ENCODE results near the gene TCP11L2. TPM values are rescaled to one million over a fixed set of nuclear protein-coding genes. Genes with fewer than 3 reads are reported as not detected.

Gene TCP11L2
- total and polyA plus RNA-seq, 2 of the 8 experiments (the other 6 are each of a cell fraction or from before 2014, with no cell fraction given), result 2.1 to 7.1 TPM

- Histone ChIP-seq H3K36me3 (ENCODE audit: control insufficient read depth in 2 of 4, insufficient read depth in 4 of 4, low read length in 3 of 4) (peaks cover 0 to 5% (median 1%) of the 10 kb centered on the region in 4 experiments; a peak in 1 of 8 replicates), H2BK120ac (replicated peaks; ENCODE audit: low read depth, low read length) (no peak overlapping the region), H3K79me2 (ENCODE audit: control insufficient read depth in 1 of 2, insufficient read depth in 2 of 2, low read length in 2 of 2) (no peaks in the 10 kb centered on the region), H3K27me3 (replicated peaks in 1 of 4; ENCODE audit: control insufficient read depth in 3 of 4, extremely low read depth in 1 of 4, insufficient read depth in 3 of 4, low read length in 3 of 4) (no peaks in the 10 kb centered on the region), H2AFZ (ENCODE audit: low read length) (no peak overlapping the region), H3K27ac (ENCODE audit: low read depth, low read length) (no peak overlapping the region), H3K9me3 (ENCODE audit: insufficient read depth in 2 of 2, low read depth in 1 of 2, low read length in 1 of 2) (no peaks in the 10 kb centered on the region), H3K79me1 (ENCODE audit: low read depth, low read length) (no peaks in the 10 kb centered on the region), H3K9ac (replicated peaks in 1 of 4; ENCODE audit: extremely low read depth in 1 of 4, low read depth in 3 of 4, low read length in 3 of 4) (no peak overlapping the region), H2BK12ac (ENCODE audit: low read depth, low read length) (no peak overlapping the region), H3K4me3 (ENCODE audit: extremely low read depth in 1 of 4, insufficient read depth in 2 of 4, low read depth in 3 of 4, low read length in 4 of 4) (no peak overlapping the region), H2BK15ac (ENCODE audit: low read length) (no peak overlapping the region), H3K4me2 (ENCODE audit: insufficient read depth in 1 of 2, low read depth in 2 of 2, low read length in 2 of 2) (no peak overlapping the region), H3K4ac (replicated peaks; ENCODE audit: insufficient read length, low read depth, low read length) (no peak overlapping the region), H2AK5ac (ENCODE audit: low read depth, low read length) (no peak overlapping the region), H4K91ac (replicated peaks; ENCODE audit: insufficient read length, low read length) (no peak overlapping the region), H4K5ac (ENCODE audit: insufficient read length, low read depth, low read length) (no peak overlapping the region), H4K8ac (ENCODE audit: extremely low read depth, insufficient read depth, low read length) (no peak overlapping the region), H2BK5ac (ENCODE audit: low read depth, low read length) (no peak overlapping the region), H3K4me1 (replicated peaks in 1 of 4; ENCODE audit: control insufficient read depth in 3 of 4, insufficient read depth in 4 of 4, low read length in 3 of 4) (no peaks in the 10 kb centered on the region), H3K18ac (ENCODE audit: extremely low read depth, low read length) (no peak overlapping the region), H3K23ac (ENCODE audit: insufficient read length) (no peak overlapping the region), H3K23me2 (ENCODE audit: low read depth, low read length) (no peaks in the 10 kb centered on the region), H3K14ac (ENCODE audit: insufficient read length) (no peak overlapping the region), H4K20me1 (replicated peaks in 1 of 2; ENCODE audit: control insufficient read depth in 1 of 2, insufficient read depth in 2 of 2, low read length in 2 of 2) (no peaks in the 10 kb centered on the region), H2BK20ac (ENCODE audit: low read length) (no peak overlapping the region), H3K56ac (replicated peaks; ENCODE audit: insufficient read length, low read depth, low read length) (no peak overlapping the region)
- POLR2A ChIA-PET (ENCODE audit: partially characterized antibody), result no interaction called here
- 92% methylated on average over 5 of the region's 5 CpGs; no CpG with 5 or more reads in 1 of the 2 experiments for WGBS, 2 experiments (ENCODE audit: extremely low coverage in 1 of 2, insufficient coverage in 1 of 2, insufficient read length in 1 of 2, insufficient replicate concordance in 2 of 2, low coverage in 1 of 2, low lambda C conversion rate in 2 of 2, missing lambda C conversion rate in 1 of 2)
- FAIRE-seq (no peak), DNase-seq (ENCODE audit: low read depth in 1 of 2, low spot score in 2 of 2) (no peak)
- CTCF ChIA-PET (ENCODE audit: partially characterized antibody), result interaction anchor here (0.7 to 3.1 kb wide), 11 partner anchors 8 to 532 kb away, joined by 3 to 18 read pairs (median 3); partner anchors contain the start of gene POLR3B
- TF ChIP-seq CTCF (IDR thresholded peaks at IDR 0.05; ENCODE audit: control extremely low read depth in 1 of 3, insufficient read depth in 1 of 3, low read depth in 1 of 3, low read length in 3 of 3) (no peak), SIN3A (conservative IDR thresholded peaks at IDR 0.05 in 1 of 2, IDR thresholded peaks at IDR 0.05 in 1 of 2; ENCODE audit: low read depth in 1 of 2, low read length in 2 of 2) (no peak), RBBP5 (IDR thresholded peaks at IDR 0.05; ENCODE audit: borderline replicate concordance, low read depth, low read length) (no peak), BCL11A (IDR thresholded peaks at IDR 0.05; ENCODE audit: low read depth in 2 of 2, low read length in 2 of 2) (no peak)
Measured at GRCh38 chr12:106386813-106387535, 84.4 kb downstream of the TCP11L2 start.
